ENCODE data around the gene SLC8B1.

DNA sequence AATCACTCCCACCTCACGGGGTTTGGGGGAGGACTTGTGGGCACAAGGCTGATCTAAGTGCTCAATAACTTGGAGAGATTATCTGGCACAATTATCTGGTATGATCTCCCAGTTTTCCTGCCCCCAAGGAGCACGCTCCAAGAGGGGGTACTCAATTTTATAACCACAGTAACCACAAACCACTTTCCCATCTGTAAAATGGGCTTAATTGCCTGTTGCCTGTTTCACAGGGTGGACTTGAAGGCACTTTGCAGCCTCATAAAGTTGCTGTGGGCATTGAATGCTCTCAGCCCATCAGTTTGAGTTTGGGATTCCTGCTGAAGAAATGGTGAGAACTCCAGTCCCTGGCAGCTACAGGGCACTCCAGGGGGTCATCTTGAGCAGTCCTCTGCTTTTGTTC, 4.4 kb downstream of the SLC8B1 start:
- TF ChIP-seq CTCF (IDR thresholded peaks at IDR 0.05) (no peak), POLR2A (IDR thresholded peaks at IDR 0.05) (no peak)
